GM23338 (cell line): Measurements from ENCODE around the gene GNPTAB. TPM values are rescaled to one million over a fixed set of nuclear protein-coding genes. Genes with fewer than 3 reads are reported as not detected.

Experiments
- ATAC-seq: fragments of 200-7000 bp; cut with Tn5 transposase; 3 replicates; pipeline ENCODE4 v1.9.1; 2020
- DNase-seq: peaks from one replicate; pipeline ENCODE4 v3.0.0-alpha.2; 2015; ENCODE audit warnings: low spot score
- H2AFZ ChIP-seq: fragments of 200-600 bp; sonication (generic); 2 replicates; pipeline ENCODE4 v1.8.0; 2016; ENCODE audit warnings: antibody characterized with exemption, mild to moderate bottlenecking, moderate library complexity
- H3F3A ChIP-seq: fragments of 200-600 bp; sonication (generic); replicated peaks from 2 replicates; pipeline ENCODE4 v1.8.0; 2017; ENCODE audit warnings: antibody characterized with exemption, mixed run types, low read depth
- H3K27ac ChIP-seq: fragments of 200-600 bp; sonication (generic); 2 replicates; pipeline ENCODE4 v1.6.1; 2016; ENCODE audit warnings: low read depth
- H3K27me3 ChIP-seq: fragments of 200-600 bp; sonication (generic); 2 replicates; pipeline ENCODE4 v1.8.0; 2016; ENCODE audit warnings: mild to moderate bottlenecking, mixed run types, moderate library complexity; ENCODE audit not compliant: insufficient read depth
- H3K36me3 ChIP-seq: fragments of 200-600 bp; sonication (generic); 2 replicates; pipeline ENCODE4 v1.8.0; 2016; ENCODE audit warnings: mild to moderate bottlenecking; ENCODE audit not compliant: insufficient read depth
- H3K4me1 ChIP-seq: fragments of 200-600 bp; sonication (generic); 2 replicates; pipeline ENCODE4 v1.8.0; 2016; ENCODE audit warnings: mild to moderate bottlenecking, moderate library complexity; ENCODE audit not compliant: insufficient read depth
- H3K4me2 ChIP-seq: fragments of 200-600 bp; sonication (generic); 2 replicates; pipeline ENCODE4 v1.7.1; 2017; ENCODE audit warnings: mixed run types
- H3K4me3 ChIP-seq: fragments of 200-600 bp; sonication (generic); 2 replicates; pipeline ENCODE4 v1.6.1; 2016; ENCODE audit warnings: mixed run types
- H3K79me2 ChIP-seq: fragments of 200-600 bp; sonication (generic); replicated peaks from 2 replicates; pipeline ENCODE4 v1.8.0; 2017; ENCODE audit warnings: mild to moderate bottlenecking; ENCODE audit not compliant: insufficient read depth
- H3K9me2 ChIP-seq: fragments of 200-600 bp; sonication (generic); 2 replicates; pipeline ENCODE4 v1.8.0; 2017; ENCODE audit not compliant: insufficient read depth
- H4K20me1 ChIP-seq: fragments of 200-600 bp; sonication (generic); replicated peaks from 2 replicates; pipeline ENCODE4 v1.8.0; 2017; ENCODE audit warnings: mild to moderate bottlenecking; ENCODE audit not compliant: insufficient read depth
- H3K27ac Mint-ChIP-seq: 2 replicates; pipeline ENCODE4 v1.8.0; 2020; ENCODE audit warnings: inconsistent platforms, mild to moderate bottlenecking, moderate library complexity, mixed read lengths
- H3K27me3 Mint-ChIP-seq: 3 replicates; pipeline ENCODE4 v1.8.0; 2022; ENCODE audit warnings: low read depth, mild to moderate bottlenecking, moderate library complexity, mixed read lengths, inconsistent platforms; ENCODE audit not compliant: insufficient read depth, poor library complexity
- H3K36me3 Mint-ChIP-seq: 3 replicates; pipeline ENCODE4 v1.8.0; 2021; ENCODE audit warnings: low read depth, mild to moderate bottlenecking, inconsistent platforms, moderate library complexity, mixed read lengths
- H3K4me1 Mint-ChIP-seq: 3 replicates; pipeline ENCODE4 v1.8.0; 2020; ENCODE audit warnings: mild to moderate bottlenecking, inconsistent platforms, mixed read lengths
- H3K4me3 Mint-ChIP-seq: 3 replicates; pipeline ENCODE4 v1.8.0; 2021; ENCODE audit warnings: moderate library complexity, mild to moderate bottlenecking, inconsistent platforms, mixed read lengths
- H3K9me3 Mint-ChIP-seq: 3 replicates; pipeline ENCODE4 v1.8.0; 2020; ENCODE audit warnings: moderate library complexity, mild to moderate bottlenecking, inconsistent platforms, mixed read lengths
- JUNB ChIP-seq: IDR thresholded peaks from one replicate; pipeline ENCODE4 v1.6.1; 2016; ENCODE audit warnings: antibody characterized with exemption; ENCODE audit not compliant: unreplicated experiment
- POLR2AphosphoS5 ChIP-seq: IDR thresholded peaks from 2 replicates; pipeline ENCODE4 v1.6.1; 2016; ENCODE audit warnings: antibody characterized with exemption, low read depth
- ZNF331 ChIP-seq: fragments of 250-450 bp; sonication (Bioruptor Pico); IDR thresholded peaks from 2 replicates; pipeline ENCODE4 v1.5.0; 2020; ENCODE audit warnings: low read depth, mild to moderate bottlenecking, moderate library complexity
- polyA plus RNA-seq: library from polyadenylated mRNA; unstranded; fragments of >200 nt; fragmentation: Nextera tagmentation; extraction: Ambion mirVana; gene quantifications from 2 replicates; pipeline ENCODE4 v1.2.1, GENCODE V29; 2016
- total RNA-seq: library from RNA; depleted of rRNA; stranded (reverse); fragments of >200 nt; shearing (Covaris generic); gene quantifications from 2 replicates; pipeline ENCODE4 v1.2.3, GENCODE V29; 2014
- TF ChIP-seq, protein P1 (sequence below): fragments of 250-450 bp; sonication (Bioruptor Pico); IDR thresholded peaks from 2 replicates; pipeline ENCODE4 v1.5.0; 2020; ENCODE audit warnings: mild to moderate bottlenecking, moderate library complexity
- TF ChIP-seq, protein P2 (sequence below): IDR thresholded peaks from one replicate; pipeline ENCODE4 v1.6.1; 2018; ENCODE audit warnings: antibody characterized with exemption; ENCODE audit not compliant: unreplicated experiment

Gene GNPTAB
- total and polyA plus RNA-seq, 2 experiments from 2014 or later = 23.6 to 58.3 TPM

DNA sequence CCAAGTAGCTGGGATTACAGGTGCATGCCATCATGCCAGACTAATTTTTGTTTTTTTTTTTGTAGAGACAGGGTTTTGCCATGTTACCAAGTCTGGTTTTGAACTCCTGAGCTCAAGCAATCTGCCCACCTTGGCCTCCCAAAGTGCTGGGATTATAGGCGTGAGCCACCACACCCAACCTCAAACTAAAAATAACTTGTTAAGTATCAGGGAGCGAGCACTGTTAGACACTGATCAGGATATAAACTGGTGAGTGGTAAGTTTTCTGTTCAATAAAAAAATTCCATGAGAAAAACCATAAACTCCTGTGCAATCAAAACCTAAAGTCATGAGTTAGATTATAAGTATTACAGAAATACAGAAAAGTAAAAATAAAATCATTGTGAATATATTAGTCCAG, 46.9 kb downstream of the GNPTAB start:
- no peak overlapping the region for H3K4me3 ChIP-seq
- H3K27me3 ChIP-seq = no peaks in the 10 kb centered on the region
- no peaks in the 10 kb centered on the region; the same call in 1 of the 2 replicates for H4K20me1 ChIP-seq
- peaks cover 14% of the 10 kb centered on the region; the same call in 1 of the 2 replicates for H3K36me3 ChIP-seq
- no peaks in the 10 kb centered on the region for H3K4me1 ChIP-seq
- H3K9me2 ChIP-seq = no peaks in the 10 kb centered on the region
- H2AFZ ChIP-seq = no peak overlapping the region
- H3K4me2 ChIP-seq = no peak overlapping the region
- H3K79me2 ChIP-seq = no peaks in the 10 kb centered on the region
- no peak overlapping the region for H3K27ac ChIP-seq
- H3K4me3 Mint-ChIP-seq = no peak overlapping the region
- H3K27me3 Mint-ChIP-seq = peaks cover 4% of the 10 kb centered on the region
- H3K27ac Mint-ChIP-seq = no peak overlapping the region
- H3K36me3 Mint-ChIP-seq = peaks cover 4% of the 10 kb centered on the region; the same call in 2 of the 3 replicates
- H3K9me3 Mint-ChIP-seq = no peaks in the 10 kb centered on the region
- no peaks in the 10 kb centered on the region for H3K4me1 Mint-ChIP-seq
- DNase-seq = no peak
- no peak for ATAC-seq
- no peaks in the 10 kb centered on the region for H3F3A ChIP-seq
- TF ChIP-seq, protein P1, sequence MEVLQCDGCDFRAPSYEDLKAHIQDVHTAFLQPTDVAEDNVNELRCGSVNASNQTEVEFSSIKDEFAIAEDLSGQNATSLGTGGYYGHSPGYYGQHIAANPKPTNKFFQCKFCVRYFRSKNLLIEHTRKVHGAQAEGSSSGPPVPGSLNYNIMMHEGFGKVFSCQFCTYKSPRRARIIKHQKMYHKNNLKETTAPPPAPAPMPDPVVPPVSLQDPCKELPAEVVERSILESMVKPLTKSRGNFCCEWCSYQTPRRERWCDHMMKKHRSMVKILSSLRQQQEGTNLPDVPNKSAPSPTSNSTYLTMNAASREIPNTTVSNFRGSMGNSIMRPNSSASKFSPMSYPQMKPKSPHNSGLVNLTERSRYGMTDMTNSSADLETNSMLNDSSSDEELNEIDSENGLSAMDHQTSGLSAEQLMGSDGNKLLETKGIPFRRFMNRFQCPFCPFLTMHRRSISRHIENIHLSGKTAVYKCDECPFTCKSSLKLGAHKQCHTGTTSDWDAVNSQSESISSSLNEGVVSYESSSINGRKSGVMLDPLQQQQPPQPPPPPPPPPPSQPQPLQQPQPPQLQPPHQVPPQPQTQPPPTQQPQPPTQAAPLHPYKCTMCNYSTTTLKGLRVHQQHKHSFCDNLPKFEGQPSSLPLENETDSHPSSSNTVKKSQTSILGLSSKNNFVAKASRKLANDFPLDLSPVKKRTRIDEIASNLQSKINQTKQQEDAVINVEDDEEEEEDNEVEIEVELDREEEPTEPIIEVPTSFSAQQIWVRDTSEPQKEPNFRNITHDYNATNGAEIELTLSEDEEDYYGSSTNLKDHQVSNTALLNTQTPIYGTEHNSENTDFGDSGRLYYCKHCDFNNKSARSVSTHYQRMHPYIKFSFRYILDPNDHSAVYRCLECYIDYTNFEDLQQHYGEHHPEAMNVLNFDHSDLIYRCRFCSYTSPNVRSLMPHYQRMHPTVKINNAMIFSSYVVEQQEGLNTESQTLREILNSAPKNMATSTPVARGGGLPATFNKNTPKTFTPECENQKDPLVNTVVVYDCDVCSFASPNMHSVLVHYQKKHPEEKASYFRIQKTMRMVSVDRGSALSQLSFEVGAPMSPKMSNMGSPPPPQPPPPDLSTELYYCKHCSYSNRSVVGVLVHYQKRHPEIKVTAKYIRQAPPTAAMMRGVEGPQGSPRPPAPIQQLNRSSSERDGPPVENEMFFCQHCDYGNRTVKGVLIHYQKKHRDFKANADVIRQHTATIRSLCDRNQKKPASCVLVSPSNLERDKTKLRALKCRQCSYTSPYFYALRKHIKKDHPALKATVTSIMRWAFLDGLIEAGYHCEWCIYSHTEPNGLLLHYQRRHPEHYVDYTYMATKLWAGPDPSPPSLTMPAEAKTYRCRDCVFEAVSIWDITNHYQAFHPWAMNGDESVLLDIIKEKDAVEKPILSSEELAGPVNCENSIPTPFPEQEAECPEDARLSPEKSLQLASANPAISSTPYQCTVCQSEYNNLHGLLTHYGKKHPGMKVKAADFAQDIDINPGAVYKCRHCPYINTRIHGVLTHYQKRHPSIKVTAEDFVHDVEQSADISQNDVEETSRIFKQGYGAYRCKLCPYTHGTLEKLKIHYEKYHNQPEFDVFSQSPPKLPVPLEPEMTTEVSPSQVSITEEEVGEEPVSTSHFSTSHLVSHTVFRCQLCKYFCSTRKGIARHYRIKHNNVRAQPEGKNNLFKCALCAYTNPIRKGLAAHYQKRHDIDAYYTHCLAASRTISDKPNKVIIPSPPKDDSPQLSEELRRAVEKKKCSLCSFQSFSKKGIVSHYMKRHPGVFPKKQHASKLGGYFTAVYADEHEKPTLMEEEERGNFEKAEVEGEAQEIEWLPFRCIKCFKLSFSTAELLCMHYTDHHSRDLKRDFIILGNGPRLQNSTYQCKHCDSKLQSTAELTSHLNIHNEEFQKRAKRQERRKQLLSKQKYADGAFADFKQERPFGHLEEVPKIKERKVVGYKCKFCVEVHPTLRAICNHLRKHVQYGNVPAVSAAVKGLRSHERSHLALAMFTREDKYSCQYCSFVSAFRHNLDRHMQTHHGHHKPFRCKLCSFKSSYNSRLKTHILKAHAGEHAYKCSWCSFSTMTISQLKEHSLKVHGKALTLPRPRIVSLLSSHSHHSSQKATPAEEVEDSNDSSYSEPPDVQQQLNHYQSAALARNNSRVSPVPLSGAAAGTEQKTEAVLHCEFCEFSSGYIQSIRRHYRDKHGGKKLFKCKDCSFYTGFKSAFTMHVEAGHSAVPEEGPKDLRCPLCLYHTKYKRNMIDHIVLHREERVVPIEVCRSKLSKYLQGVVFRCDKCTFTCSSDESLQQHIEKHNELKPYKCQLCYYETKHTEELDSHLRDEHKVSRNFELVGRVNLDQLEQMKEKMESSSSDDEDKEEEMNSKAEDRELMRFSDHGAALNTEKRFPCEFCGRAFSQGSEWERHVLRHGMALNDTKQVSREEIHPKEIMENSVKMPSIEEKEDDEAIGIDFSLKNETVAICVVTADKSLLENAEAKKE = no peak

DNA sequence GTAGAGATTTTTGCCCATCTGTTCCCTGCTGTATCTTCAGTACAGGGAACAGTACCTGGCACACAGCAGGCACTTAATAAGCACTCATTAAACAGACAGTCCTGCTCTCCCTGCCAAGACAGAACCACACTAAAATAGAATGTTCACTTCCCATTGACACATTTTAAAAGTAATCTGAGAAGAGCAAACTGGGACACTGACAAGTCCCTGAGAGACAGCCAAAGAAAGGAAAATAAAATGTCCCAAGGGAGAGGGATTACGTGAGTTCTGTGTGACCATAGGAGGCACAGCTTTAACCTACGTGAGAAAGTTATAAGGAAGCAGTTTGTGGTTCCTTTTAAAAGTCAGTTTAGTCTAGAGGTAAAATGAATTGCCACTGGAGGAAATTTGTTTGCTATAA, 47.6 kb downstream of the GNPTAB start:
- ATAC-seq = no peak
- TF ChIP-seq JUNB (no peak), ZNF331 (CRISPR knock-in tag) (no peak), POLR2AphosphoS5 (no peak)
- TF ChIP-seq, protein P2, sequence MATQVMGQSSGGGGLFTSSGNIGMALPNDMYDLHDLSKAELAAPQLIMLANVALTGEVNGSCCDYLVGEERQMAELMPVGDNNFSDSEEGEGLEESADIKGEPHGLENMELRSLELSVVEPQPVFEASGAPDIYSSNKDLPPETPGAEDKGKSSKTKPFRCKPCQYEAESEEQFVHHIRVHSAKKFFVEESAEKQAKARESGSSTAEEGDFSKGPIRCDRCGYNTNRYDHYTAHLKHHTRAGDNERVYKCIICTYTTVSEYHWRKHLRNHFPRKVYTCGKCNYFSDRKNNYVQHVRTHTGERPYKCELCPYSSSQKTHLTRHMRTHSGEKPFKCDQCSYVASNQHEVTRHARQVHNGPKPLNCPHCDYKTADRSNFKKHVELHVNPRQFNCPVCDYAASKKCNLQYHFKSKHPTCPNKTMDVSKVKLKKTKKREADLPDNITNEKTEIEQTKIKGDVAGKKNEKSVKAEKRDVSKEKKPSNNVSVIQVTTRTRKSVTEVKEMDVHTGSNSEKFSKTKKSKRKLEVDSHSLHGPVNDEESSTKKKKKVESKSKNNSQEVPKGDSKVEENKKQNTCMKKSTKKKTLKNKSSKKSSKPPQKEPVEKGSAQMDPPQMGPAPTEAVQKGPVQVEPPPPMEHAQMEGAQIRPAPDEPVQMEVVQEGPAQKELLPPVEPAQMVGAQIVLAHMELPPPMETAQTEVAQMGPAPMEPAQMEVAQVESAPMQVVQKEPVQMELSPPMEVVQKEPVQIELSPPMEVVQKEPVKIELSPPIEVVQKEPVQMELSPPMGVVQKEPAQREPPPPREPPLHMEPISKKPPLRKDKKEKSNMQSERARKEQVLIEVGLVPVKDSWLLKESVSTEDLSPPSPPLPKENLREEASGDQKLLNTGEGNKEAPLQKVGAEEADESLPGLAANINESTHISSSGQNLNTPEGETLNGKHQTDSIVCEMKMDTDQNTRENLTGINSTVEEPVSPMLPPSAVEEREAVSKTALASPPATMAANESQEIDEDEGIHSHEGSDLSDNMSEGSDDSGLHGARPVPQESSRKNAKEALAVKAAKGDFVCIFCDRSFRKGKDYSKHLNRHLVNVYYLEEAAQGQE = no peak

More for the DNA sequence above, 47.6 kb downstream of the GNPTAB start:
- Histone ChIP-seq H3K4me1 (no peaks in the 10 kb centered on the region), H3K4me3 (no peak overlapping the region), H3K79me2 (no peaks in the 10 kb centered on the region), H3K4me2 (no peak overlapping the region), H3K27me3 (no peaks in the 10 kb centered on the region), H3K9me2 (no peaks in the 10 kb centered on the region), H2AFZ (no peak overlapping the region), H3K27ac (no peak overlapping the region), H3K36me3 (peaks cover 14% of the 10 kb centered on the region; the same call in 1 of the 2 replicates), H3F3A (no peaks in the 10 kb centered on the region), H4K20me1 (no peaks in the 10 kb centered on the region; the same call in 1 of the 2 replicates)
- no peak for DNase-seq
- Mint-ChIP-seq H3K27me3 (peaks cover 4% of the 10 kb centered on the region), H3K36me3 (peaks cover 4% of the 10 kb centered on the region; the same call in 2 of the 3 replicates), H3K4me1 (no peaks in the 10 kb centered on the region), H3K9me3 (no peaks in the 10 kb centered on the region), H3K27ac (peak overlapping the region; percentile 1; the same call in 1 of the 2 replicates), H3K4me3 (no peak overlapping the region)
